Fibroblast of peridontal ligament (primary cell): ENCODE measurements around the gene FMNL2.
"Not testable (repeated sequence)": the region's sequence is repeated elsewhere in the genome, so short reads cannot be mapped to it uniquely, and the experiment has no call there.

Experiments used
- DNase-seq: peaks from one replicate; pipeline ENCODE4 v3.0.0-alpha.2; 2010; ENCODE audit errors: extremely low read depth

The FMNL2 gene

DNA sequence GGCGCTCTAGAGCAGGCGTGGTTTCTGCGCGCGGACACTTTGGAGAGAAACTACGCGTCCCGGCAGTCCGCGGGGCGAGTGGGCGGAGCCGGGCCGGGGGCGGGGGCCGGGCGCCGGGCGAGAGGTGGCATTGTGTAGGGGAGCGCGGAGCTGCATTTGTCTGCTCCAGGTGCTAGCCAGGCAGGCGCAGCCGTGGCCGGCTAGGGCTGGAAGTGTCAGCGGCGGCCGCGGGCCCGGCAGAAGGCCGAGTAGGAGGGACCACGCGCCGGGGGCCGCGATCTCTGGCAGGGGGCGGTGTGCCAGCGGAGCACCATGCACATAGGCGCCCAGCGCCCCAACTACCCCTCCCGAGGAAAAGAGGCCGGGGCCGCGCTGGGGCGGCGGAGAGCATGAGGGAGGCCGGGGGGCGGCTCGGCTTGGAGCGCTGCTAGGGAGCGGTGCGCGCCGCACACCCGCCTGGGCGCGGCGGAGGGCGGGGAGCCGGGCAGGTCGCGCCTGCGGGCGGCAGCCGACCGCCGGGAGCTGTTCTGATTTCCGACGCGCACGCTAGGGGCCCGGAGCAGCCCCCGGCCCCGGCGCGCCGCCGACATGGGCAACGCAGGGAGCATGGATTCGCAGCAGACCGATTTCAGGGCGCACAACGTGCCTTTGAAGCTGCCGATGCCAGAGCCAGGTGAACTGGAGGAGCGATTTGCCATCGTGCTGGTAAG is at the start of gene FMNL2:
FMNL2 (plus strand) TSS at position 159 of the 710 bp plus-strand sequence.
- peak; percentile 56 for DNase-seq

DNA sequence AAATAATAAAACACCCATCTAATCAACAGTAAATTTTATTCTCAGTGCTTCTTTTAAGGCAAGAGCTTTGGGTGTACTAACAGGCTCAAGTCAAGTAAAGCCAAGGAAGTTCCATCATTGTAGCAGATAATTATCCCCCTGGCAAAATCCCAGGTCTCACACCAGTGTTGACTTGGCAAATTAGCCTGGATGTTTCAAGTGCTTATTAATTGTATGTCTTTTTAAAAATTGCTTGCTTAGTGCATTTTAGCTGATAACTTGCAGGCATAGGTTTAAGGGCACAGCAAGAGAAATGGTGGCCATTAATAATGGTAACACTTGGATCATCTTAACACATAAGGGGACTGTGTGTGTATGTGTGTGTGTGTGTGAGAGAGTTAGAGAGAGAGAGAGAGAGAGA is 42.0 kb upstream of the FMNL2 start:
- DNase-seq = no peak

DNA sequence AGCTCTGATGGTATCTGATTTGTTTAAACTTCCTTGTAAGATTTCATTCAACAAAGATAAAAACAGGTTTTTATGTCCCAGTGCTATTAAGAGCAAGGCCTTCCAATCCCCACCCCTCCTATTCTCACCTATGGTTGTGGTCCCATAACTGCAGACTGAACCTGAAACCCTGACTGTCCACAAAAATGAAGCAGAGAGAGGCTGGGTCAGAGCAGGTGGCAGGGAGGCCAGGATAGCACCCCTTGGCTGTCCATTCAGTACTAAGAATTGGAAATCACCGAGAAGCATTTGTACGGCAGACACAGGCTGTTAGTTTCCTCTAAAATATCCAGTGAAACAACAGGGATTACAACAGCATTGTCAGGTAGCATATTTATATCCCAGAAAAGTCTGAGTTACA is 37.3 kb upstream of the FMNL2 start:
- no peak for DNase-seq

DNA sequence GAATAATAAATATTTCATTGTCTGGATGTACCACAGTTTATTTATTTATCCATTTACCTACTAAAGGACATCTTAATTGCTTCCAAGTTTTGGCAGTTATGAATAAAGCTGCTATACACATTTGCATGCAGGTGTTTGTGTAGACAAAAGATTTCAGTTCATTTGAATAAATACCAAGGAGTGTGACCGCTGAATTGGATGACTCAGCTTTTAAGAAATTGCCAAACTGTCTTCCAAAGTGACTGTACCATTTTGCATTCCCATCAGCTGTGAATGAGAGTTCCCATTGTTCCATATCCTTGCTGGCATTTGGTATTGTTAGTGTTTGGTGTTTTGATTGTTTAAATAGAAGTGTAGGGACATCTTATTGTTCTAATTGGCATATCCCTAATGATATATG is 36.2 kb upstream of the FMNL2 start:
- DNase-seq = no peak

DNA sequence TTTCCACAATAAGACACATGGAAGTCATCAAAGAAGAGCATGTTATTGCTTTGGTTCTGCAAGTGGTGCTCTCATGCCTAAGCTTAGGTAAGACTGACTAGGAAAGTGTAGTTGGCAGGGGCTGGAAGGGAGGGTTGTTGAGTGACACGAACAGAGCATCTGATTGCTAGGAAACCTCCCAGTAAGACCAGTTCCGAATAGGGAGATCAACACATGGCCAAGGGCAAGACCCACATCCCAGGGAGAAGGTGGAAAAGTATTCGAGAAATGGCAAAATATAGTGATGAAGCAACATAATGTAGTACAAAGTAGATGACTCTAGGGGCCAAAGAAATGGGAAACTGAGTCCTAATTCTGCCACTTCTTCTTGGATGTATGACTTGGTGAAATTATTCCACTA is 33.8 kb upstream of the FMNL2 start:
- DNase-seq = no peak

DNA sequence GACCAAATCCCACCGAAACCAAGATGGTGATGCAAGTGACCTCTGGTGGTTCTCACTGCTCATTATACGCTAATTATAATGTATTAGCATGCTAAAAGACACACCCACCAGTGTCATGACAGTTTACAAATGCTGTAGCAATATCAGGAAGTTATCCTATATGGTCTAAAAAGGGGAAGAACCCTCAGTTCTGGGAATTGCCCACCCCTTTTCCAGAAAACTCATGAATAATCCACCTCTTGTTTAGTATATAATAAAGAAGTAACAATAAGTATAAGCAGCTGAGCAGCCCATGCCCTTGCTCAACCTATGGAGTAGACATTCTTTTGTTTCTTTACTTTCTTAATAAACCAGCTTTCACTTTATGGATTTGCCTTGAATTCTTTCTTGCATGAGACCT is 31.0 kb upstream of the FMNL2 start:
- no peak for DNase-seq

DNA sequence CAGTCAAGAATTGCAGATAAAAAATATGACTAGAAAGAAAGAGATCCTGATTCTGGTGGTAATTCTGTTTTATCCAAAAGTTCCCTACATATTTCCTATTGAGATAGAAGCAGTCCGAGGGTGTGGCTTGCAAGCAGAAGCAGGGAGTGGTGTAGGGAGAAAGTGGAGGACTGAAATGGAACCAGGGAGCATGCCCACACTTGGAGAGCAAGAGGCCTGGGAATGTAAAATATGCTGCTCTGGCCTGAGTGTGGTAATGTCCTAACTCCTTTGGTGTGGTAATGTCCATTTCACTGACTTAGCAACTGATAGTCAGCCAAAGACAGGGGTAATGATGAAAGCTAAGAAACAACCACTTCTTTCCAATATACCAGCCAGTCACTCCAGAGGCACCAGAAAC is 30.1 kb upstream of the FMNL2 start:
- peak; percentile 40 for DNase-seq

DNA sequence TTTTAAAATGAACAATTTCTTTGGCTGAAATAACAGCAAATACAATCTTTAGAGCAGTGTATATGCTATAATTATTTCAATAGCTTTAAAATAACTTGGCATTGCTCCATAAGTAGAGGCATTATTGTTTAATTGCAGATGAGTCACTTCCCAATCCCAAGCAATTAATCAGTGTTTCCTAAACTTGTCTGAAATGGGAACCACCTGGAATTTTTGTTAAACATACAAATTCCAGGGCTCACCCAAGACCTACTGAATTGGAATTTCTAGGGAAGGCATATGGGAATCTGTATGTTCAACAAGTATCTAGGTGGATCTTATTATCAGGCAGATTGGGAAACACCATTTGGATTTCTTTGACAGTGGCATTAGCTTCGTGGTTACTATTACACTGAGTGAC is 27.1 kb upstream of the FMNL2 start:
- no peak for DNase-seq

DNA sequence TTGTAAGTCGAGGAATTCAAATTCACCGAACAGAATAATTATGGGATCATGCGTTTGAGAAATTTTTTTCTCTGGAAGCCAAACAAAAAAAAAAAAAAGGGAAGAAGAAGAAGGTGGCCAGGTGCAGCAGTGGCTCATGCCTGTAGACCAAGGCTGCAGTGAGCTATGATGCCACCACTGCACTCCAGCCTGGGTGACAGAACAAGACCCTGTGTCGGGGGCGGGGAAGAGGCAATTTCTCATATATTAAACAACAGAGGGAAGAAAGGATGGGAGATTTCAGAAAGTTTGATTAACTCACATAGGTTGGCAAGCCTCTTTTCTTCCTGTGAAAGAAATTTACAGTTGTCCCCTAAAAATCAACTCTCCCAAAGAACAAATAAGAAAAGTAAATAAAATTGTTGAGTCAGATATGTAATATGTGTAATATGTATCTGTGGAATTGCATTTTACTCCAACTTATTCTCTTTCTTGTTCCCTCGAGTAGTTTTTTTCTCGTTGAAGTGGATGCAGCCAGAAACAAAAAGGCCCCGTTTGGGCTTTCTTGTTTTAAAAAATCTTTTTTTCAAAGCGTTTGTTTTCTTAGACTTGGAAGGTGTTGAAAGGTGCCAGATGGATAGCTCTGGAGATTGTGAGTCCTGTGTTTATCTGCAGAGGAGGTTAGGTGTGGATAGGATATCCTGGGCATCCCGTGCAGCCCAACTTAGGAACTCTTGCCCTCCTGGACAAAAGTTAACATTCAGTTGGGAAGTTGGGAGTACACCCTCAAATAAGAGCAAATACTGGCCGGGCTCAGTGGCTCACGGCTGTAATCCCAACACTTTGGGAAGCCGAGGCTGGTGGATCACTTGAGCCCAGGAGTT is 25.4 kb upstream of the FMNL2 start:
- DNase-seq = no peak

DNA sequence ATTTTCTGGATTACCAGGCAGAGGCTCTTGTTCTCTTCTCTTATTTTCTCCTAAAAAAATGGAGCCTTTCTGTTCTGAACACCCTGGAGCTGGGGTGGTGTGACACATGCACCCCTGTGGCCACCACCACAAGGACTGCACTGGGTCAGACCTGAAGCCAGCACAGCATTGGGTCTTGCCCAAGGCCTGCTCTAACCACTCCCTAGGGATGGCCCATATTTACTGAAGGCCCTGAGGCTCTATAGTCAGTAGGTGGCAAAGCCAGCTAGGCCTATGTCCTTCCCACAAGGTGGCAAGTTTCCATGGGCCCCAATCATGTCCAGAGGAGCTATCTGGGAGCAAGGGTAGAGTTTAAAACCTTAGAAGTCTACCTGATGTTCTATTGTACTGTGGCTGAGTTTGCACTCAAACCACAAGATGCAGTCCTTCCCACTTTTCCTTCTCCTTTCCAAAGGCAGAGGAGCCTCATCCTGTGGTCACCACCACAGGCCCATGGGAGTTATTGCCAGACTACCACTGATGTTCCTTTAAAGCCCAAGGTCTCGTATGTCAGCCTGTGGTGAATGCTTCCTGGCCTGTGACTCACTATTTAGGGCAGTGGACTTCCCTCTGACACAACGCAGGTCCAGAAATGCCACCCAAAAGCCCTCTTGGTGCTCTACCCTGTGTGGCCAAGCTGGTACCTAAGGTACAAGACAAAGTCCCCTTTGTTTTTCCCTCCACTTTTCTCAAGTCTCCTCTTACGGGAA is 15.0 kb upstream of the FMNL2 start:
- peak; percentile 35 for DNase-seq

DNA sequence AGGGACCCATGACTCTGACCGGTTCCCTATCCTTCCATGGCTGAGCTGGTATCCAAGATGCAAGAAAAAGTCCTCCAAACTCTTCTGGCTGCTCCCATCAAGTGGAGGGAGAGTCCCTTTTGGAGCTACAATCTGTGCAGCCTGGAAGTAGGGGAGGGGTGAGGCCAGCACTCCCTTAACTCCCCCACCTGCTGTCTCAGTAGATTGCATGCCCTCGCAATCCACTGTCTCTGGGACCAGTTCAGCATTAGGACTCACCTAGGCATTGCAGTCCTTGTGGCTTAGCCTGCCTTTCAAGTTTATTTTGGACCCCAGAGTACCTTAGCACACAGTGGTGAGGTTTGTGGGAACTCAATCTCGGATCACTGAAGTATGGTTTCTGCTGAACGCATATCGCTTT is 14.2 kb upstream of the FMNL2 start:
- DNase-seq = no peak

DNA sequence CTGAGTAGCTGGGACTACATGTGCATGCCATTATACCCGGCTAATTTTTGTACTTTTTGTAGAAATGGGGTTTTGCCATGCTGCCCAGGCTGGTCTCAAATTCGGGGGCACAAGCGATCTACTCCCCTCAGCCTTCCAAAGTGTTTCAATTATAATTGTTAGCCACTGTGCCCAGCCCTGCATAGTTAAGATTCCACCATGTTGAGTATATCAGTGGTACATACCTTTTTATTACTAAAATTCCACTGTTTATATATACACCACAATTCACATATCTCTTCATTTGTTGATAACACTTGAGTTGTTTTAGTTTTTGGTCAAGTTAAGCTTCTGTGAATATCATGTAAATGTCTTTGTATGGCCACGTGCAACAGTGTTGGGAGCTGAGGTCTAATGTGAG is 12.8 kb upstream of the FMNL2 start:
- no peak for DNase-seq

DNA sequence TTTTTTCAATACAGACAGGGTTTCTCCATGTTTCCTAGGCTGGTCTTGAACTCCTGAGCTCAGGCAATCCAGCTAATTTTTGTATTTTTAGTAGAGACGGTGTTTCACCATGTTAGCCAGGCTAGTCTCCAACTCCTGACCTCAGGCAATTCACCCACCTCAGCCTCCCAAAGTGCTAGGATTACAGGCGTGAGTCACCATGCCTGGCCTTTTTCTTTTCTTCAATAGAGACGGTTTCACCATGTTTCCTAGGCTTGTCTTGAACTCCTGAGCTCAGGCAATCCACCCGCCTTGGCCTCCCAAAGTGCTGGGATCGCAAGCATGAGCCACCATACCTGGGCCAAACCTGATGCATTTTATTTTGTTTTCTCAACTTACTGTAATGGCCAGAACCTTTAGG is 9.8 kb upstream of the FMNL2 start:
- not testable (repeated sequence) for DNase-seq

DNA sequence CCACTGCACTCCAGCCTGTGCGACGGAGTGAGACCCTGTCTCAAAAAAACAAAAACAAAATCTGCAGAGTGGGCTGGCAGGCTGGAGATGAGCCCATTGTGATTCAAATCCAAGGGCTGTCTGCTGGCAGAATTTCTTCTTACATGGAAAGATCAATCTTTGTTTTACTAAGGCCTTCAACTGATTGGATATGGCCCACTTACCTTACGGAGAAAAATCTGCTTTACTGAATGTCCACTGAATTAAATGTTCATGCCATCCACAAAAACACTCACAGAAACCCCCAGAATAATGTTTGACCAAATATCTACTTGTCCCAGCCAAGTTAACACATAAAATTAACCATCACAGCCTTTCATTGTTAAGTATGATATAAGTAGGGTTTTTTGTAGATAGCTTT is 8.3 kb upstream of the FMNL2 start:
- DNase-seq = no peak

DNA sequence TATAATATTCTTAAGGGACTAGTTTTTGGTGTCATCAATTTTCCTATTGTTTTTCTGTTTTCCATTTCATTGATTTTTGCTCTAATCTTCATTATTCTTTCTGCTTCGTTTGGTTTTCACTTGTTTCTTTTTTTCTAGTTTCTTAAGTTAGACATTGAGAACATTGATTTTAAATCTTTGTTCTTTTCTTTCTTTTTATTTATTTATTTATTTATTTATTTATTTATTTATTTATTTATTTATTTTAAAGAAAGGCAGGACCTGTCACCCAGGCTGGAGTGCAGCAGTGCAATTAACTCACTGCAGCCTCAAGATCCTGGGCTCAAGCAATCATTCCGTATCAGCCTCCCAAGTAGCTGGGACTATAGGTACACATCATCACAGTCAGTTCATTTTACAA is 7.0 kb upstream of the FMNL2 start:
- no peak for DNase-seq

DNA sequence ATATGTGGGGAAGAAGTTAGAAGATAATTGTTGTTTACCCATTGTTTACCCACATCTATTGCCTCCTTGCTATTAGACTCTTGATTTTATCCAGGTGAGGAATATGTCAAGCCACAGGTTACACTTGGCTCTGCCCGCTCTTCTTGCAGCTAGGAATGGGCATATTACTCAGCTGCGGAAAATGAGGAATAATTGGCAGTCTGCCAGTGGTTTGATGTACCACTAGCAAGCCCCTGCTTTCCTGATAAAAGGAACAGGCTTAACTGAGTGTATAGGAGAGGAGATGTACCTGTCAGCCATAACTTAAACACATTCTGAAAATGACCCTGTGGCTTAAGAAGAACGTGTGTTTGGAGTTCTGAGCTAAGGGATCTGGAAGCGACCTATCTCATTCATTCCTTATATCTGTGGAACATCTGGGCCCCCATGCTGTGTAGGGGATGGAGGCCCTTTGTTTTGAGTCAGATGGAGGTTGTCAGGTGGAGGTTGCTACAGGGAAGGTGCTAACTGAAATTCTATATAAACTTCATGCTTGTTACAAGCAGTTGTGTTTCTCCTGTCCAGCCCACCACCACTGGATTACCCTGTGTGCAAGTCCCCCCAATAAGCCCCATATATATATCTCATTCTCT is 4.6 kb upstream of the FMNL2 start:
- DNase-seq = no peak

DNA sequence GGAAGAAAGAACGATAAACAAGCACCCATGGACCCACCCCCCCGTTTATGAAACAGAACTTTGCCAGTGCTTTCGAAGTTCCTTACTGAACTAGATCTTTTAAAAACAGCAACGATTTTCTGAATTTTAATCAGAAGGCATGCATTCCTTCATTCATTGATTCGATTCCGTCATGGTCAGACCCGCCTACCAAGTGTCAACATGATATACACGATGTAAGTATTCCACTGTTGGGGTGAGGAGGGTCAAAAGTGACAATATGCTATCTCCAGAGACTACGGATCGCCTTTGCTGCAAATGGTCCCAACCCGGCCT is 316 bp upstream of the FMNL2 start:
- DNase-seq = no peak

DNA sequence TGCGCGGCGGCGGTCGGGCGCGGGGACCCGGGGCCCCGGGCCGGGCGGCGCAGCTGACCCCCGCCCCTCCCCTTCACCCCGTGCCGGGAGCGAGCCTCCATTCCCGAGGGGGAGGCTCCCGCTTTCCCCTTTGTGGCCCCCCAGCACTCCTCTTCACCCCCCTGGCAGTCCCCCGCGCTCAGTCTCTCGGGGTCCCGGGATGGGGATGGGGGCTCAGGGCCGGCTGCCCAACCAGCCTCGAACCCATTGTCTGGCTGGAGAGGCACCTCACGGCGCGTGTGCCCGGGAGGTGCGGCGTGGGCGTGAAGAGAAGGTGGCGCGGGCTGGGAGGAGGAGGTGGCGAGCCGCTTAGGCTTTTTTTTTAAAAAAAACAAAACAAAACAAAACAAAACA is 748 bp downstream of the FMNL2 start:
- no peak for DNase-seq

DNA sequence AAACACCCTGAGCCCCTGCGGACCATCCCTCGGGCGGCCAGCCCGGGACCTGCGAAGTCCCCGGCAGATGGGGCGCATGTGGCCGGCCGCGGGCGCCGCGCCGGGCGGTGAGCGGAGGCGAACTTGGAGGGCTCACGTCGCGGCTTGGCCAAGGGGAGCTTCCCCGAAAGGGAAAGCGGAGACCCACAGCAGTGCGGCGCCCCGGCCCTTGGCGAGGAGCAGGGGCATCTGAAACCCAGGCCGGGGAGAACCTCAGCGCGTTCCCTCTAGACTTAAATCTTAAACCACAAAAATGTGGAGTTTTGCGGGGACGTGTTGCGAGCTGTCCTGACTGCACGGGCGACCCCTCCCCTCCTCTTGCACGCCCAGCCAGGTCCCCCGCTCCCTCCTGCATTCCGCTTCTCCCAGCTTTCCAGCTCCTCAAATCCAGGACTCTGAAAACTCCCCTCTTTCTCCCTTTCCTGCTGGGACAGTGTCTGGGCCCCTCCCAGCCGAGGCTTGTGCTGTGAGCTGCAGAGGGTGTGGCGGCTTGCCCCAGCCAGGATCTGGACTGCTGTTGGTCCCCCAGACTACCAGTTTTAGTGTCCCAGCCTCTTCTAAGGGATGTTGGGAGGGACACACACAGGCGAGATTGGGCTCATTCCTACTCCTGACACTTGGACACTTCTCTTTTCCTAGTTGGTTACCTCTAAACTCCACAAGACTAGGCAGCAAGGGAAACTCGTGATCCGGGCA is 1.3 kb downstream of the FMNL2 start:
- DNase-seq = peak; percentile 40

DNA sequence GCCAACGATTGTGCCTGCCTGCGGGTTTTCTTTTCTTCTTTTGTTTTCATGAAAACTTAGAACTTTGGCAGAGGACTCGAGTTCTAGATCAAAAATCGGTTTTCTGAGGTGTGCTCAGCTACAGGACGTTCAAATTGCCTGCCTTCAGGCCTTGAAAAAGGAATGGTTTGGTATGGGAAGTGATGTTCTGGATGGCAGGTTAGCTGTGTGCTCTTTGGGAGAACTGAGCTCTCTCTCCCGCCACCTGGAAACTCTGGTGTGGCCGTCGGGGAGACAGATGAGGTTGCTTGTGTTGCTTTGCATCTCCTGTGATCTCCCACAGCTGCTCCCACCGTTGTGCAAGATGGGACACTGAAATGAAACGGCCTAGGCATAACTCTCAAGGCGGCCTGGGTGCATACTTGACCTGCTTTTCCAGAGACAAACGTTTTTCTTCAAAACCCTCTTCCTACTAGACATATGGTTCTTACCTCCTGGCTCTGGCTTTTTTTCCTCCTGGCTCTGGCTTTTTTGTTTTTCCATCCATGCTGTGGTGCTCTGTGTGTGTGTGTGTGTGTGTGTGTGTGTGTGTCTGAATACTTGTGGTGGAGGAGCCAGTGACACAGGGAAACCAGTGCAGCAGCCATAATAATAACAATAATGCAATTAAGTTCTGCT is 2.0 kb downstream of the FMNL2 start:
- DNase-seq = peak; percentile 67

DNA sequence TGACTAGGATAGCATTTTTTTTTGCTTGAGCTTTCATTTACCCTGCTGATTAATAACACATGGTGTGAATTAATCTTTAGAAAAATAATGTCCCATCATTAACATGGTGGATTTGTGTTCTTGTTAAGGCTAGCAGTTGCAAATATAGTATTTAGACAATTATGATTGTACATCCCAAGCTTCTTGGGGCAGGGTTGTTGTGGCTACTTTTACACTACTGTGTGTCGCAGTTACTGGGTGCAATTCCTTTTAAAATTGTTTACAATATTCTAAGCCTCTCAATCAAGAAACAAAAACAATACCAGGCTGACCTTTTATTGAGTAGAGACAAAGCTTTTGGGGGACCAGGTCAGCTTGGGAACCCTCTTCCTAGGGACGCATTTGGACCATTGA is 2.5 kb downstream of the FMNL2 start:
- DNase-seq = no peak
